OCI-LY7 (cell line): ENCODE measurements around the gene GRM1.

Experiments
- EZH2phosphoT487 ChIP-seq: fragments of 200-600 bp; sonication (generic); IDR thresholded peaks from 2 replicates; pipeline ENCODE4 v1.6.1; 2018; ENCODE audit warnings: low read depth, borderline replicate concordance, mild to moderate bottlenecking, mixed run types, antibody characterized with exemption, low read length, moderate library complexity, mixed read lengths
- TF ChIP-seq, protein P1 (sequence below): fragments of 200-600 bp; sonication (generic); conservative IDR thresholded peaks from 2 replicates; pipeline ENCODE4 v1.5.1; 2014; ENCODE audit warnings: mild to moderate bottlenecking, antibody characterized with exemption, low read length, moderate library complexity, mixed read lengths

DNA sequence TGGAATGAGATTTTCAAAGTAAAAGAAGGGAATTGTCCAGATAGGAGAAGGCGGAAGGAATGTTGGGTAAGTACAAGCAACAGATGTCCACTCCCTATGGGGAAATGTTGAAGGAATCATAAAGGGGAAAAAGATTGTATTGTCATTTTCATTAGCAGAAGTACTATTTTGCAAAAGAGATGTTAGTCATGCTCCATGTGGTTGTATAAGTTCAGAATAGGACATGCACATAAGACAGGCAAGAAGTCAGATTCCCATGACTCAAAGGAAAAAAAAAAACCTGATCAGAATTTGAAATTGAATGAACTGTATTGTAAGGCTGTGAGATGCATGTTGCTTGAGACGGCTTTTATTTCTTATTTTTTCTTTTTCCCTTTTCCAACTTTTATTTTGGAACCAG lies 36.8 kb downstream of the GRM1 start:
- TF ChIP-seq, protein P1, sequence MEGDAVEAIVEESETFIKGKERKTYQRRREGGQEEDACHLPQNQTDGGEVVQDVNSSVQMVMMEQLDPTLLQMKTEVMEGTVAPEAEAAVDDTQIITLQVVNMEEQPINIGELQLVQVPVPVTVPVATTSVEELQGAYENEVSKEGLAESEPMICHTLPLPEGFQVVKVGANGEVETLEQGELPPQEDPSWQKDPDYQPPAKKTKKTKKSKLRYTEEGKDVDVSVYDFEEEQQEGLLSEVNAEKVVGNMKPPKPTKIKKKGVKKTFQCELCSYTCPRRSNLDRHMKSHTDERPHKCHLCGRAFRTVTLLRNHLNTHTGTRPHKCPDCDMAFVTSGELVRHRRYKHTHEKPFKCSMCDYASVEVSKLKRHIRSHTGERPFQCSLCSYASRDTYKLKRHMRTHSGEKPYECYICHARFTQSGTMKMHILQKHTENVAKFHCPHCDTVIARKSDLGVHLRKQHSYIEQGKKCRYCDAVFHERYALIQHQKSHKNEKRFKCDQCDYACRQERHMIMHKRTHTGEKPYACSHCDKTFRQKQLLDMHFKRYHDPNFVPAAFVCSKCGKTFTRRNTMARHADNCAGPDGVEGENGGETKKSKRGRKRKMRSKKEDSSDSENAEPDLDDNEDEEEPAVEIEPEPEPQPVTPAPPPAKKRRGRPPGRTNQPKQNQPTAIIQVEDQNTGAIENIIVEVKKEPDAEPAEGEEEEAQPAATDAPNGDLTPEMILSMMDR = no peak
- TF ChIP-seq EZH2phosphoT487 = no peak
